MCF 10A (cell line): ENCODE measurements around the gene MARCHF2. TPM values are rescaled to one million over a fixed set of nuclear protein-coding genes. Genes with fewer than 3 reads are reported as not detected.

Experiments
- BruUV-seq: library from RNA; stranded (reverse); fragments of 400-500 nt; replicated peaks from 2 replicates; lab custom pipeline; 2021; lab: Mats Ljungman, UMichigan
- CTCF ChIA-PET: fragments of 300-600 bp; sonication (Branson Sonifier 250); formaldehyde crosslinking; extraction: SDS; loops from one replicate; lab custom pipeline; 2021; ENCODE audit warnings: antibody characterized with exemption, inconsistent platforms; lab: Yijun Ruan, JAX
- POLR2A ChIA-PET: fragments of 300-600, 350-650 bp; sonication (Branson Sonifier 250); formaldehyde crosslinking; extraction: SDS; loops from one replicate; lab custom pipeline; 2020; ENCODE audit warnings: antibody characterized with exemption, inconsistent platforms; lab: Yijun Ruan, JAX
- DNase-seq: peaks from one replicate; pipeline ENCODE4 v3.0.0-alpha.2; 2018; ENCODE audit not compliant: unreplicated experiment
- H3K27ac Mint-ChIP-seq: one replicate; pipeline ENCODE4 v1.8.0; 2022; ENCODE audit warnings: mild to moderate bottlenecking, low read depth, mixed read lengths; ENCODE audit not compliant: unreplicated experiment
- H3K27me3 Mint-ChIP-seq: one replicate; pipeline ENCODE4 v1.8.0; 2022; ENCODE audit warnings: mixed read lengths; ENCODE audit not compliant: insufficient read depth, unreplicated experiment
- H3K36me3 Mint-ChIP-seq: one replicate; pipeline ENCODE4 v1.8.0; 2022; ENCODE audit warnings: mild to moderate bottlenecking, moderate library complexity, mixed read lengths; ENCODE audit not compliant: insufficient read depth, unreplicated experiment
- H3K4me1 Mint-ChIP-seq: one replicate; pipeline ENCODE4 v1.8.0; 2022; ENCODE audit warnings: mixed read lengths; ENCODE audit not compliant: insufficient read depth, unreplicated experiment
- H3K4me3 Mint-ChIP-seq: one replicate; pipeline ENCODE4 v1.8.0; 2022; ENCODE audit warnings: mild to moderate bottlenecking, moderate library complexity, mixed read lengths; ENCODE audit not compliant: unreplicated experiment
- H3K9me3 Mint-ChIP-seq: one replicate; pipeline ENCODE4 v1.8.0; 2022; ENCODE audit warnings: mixed read lengths; ENCODE audit not compliant: unreplicated experiment
- intact Hi-C: fragments of 100-400 bp; cut with micrococcal nuclease; formaldehyde crosslinking; loops from 2 replicates; pipeline ENCODE4 v1.14.1; 2022
- total RNA-seq: library from RNA; stranded (reverse); gene quantifications from 2 replicates; pipeline ENCODE4 v1.2.3, GENCODE V29; 2022
- TF ChIP-seq, protein P1 (sequence below): fragments of 200-600 bp; IDR thresholded peaks from one replicate; pipeline ENCODE4 v1.8.0; 2022; ENCODE audit warnings: antibody characterized with exemption, mild to moderate bottlenecking; ENCODE audit not compliant: unreplicated experiment

The MARCHF2 gene
- total RNA-seq, 1 experiment from 2014 or later: 8.3 TPM

DNA sequence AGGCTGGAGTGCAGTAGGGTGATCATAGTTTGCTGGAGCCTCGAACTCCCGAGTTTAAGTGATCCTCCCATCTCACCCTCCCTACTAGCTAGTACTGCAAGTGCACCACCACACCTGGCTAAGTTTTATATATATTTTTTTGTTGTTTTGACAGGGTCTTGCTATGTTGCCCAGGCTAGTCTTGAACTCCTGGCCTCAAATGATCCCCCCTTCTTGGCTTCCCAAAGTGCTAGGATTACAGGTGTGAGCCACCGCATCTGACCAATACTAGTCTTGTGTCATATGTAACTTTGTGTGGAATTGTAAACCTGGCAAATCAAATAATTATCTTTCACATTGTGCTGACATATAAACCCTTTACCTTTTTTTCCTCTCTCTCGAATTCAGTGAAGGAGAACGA is 41.9 kb downstream of the MARCHF2 start:
- intact Hi-C loops: loop anchor here (10.0 kb wide), 1 partner anchor 100 kb away; no protein-coding TSS in a partner anchor
- BruUV-seq: no TSS peak
- TF ChIP-seq, protein P1, sequence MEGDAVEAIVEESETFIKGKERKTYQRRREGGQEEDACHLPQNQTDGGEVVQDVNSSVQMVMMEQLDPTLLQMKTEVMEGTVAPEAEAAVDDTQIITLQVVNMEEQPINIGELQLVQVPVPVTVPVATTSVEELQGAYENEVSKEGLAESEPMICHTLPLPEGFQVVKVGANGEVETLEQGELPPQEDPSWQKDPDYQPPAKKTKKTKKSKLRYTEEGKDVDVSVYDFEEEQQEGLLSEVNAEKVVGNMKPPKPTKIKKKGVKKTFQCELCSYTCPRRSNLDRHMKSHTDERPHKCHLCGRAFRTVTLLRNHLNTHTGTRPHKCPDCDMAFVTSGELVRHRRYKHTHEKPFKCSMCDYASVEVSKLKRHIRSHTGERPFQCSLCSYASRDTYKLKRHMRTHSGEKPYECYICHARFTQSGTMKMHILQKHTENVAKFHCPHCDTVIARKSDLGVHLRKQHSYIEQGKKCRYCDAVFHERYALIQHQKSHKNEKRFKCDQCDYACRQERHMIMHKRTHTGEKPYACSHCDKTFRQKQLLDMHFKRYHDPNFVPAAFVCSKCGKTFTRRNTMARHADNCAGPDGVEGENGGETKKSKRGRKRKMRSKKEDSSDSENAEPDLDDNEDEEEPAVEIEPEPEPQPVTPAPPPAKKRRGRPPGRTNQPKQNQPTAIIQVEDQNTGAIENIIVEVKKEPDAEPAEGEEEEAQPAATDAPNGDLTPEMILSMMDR: no peak
- Mint-ChIP-seq H3K4me3 (no peak overlapping the region), H3K4me1 (peaks cover 41% of the 10 kb centered on the region), H3K27ac (no peak overlapping the region), H3K9me3 (no peaks in the 10 kb centered on the region), H3K27me3 (no peaks in the 10 kb centered on the region), H3K36me3 (peaks cover 64% of the 10 kb centered on the region)
- DNase-seq: no peak
- CTCF ChIA-PET: no interaction called here
- POLR2A ChIA-PET: no interaction called here

DNA sequence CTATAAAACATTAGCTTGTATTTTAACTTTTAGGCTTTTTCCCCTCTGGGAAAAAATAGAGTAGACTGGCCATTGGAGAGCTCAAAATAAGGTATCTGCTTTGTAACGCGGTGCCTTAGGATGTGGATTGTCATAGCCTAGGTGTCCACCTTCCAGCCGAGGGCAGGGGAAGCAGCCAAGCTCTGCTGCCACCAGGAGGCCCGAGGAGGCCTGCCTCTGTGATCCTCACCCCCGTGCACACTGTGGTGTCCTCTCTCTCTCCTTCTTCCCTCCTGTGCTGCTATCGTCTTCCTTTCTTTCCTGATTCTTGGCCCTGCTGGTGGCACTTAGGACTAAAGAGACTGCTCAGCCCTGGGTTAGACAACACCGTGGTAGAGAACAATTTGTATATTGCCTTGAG is 43.0 kb downstream of the MARCHF2 start:
- no peak overlapping the region for H3K4me3 Mint-ChIP-seq
- POLR2A ChIA-PET: no interaction called here
- CTCF ChIA-PET: interaction anchor here (0.6 to 1.5 kb wide), 3 partner anchors 40 to 159 kb away, joined by 3 to 4 read pairs (median 3); no protein-coding TSS in a partner anchor
- no peaks in the 10 kb centered on the region for H3K9me3 Mint-ChIP-seq
- peaks cover 64% of the 10 kb centered on the region for H3K36me3 Mint-ChIP-seq
- no TSS peak for BruUV-seq
- peaks cover 47% of the 10 kb centered on the region for H3K4me1 Mint-ChIP-seq
- intact Hi-C loops: loop anchor here (10.0 kb wide), 1 partner anchor 101 kb away; no protein-coding TSS in a partner anchor
- no peaks in the 10 kb centered on the region for H3K27me3 Mint-ChIP-seq
- DNase-seq: peak; percentile 27
- TF ChIP-seq, protein P1: no peak
- H3K27ac Mint-ChIP-seq: no peak overlapping the region

DNA sequence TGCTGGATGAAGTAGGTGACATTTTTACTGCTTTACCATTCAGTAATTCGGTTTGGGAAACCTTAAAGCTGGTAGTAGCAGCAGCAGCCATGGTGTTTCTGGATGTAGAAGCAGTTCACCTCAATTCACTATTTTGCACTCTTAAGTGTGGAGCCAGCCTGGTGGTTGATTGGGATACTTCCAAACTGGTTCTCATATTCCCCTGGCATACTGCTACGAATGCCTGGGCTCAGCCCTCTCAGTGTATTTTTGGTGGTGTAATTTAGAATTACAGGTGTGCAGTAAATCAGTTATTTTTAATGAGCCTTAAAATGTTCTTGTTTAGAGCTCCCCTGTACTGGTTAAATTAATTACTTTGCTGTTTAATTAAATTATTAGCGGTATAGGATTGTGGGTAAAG is 44.1 kb downstream of the MARCHF2 start:
- H3K9me3 Mint-ChIP-seq: no peaks in the 10 kb centered on the region
- BruUV-seq: no TSS peak
- no peak overlapping the region for H3K27ac Mint-ChIP-seq
- no peaks in the 10 kb centered on the region for H3K27me3 Mint-ChIP-seq
- TF ChIP-seq, protein P1: no peak
- DNase-seq: no peak
- CTCF ChIA-PET: interaction anchor here (0.6 to 1.1 kb wide), 3 partner anchors 48 to 1858 kb away, joined by 3 to 5 read pairs (median 4); no protein-coding TSS in a partner anchor
- intact Hi-C loops: loop anchor here (10.0 kb wide), 1 partner anchor 102 kb away; no protein-coding TSS in a partner anchor
- H3K4me3 Mint-ChIP-seq: no peak overlapping the region
- H3K4me1 Mint-ChIP-seq: peaks cover 37% of the 10 kb centered on the region
- POLR2A ChIA-PET: interaction anchor here (1.6 kb wide), 1 partner anchor 13 kb away, joined by 3 read pairs; the partner anchor contains the start of gene HNRNPM
- H3K36me3 Mint-ChIP-seq: peaks cover 66% of the 10 kb centered on the region

DNA sequence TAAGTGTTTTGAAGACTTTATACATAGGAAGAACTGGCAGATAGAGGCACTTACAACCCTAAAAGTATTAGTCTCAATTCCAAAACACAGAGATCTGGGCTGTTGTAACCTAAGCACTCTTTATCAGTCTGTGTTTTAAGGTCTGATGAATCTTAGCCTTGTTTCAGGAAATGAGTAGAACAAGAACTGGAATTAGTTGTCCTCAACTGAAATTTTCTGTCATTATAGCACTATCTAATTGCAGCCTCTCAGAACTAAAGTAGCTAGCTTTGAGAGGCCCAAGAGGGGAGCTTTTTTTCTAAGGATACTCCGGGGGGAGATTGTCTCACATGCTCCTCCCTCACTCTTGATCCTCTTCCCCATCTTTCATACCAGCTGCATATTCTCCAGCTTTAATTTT is 44.7 kb downstream of the MARCHF2 start:
- peaks cover 63% of the 10 kb centered on the region for H3K36me3 Mint-ChIP-seq
- H3K4me3 Mint-ChIP-seq: no peak overlapping the region
- DNase-seq: no peak
- TF ChIP-seq, protein P1: no peak
- BruUV-seq: no TSS peak
- no peaks in the 10 kb centered on the region for H3K9me3 Mint-ChIP-seq
- peak overlapping the region; percentile 69 for H3K27ac Mint-ChIP-seq
- H3K4me1 Mint-ChIP-seq: peaks cover 38% of the 10 kb centered on the region
- CTCF ChIA-PET: interaction anchor here (0.7 to 1.1 kb wide), 3 partner anchors 48 to 110 kb away, joined by 3 to 5 read pairs (median 4); no protein-coding TSS in a partner anchor
- POLR2A ChIA-PET: interaction anchor here (1.6 kb wide), 1 partner anchor 13 kb away, joined by 3 read pairs; the partner anchor contains the start of gene HNRNPM
- H3K27me3 Mint-ChIP-seq: no peaks in the 10 kb centered on the region
- intact Hi-C loops: loop anchor here (10.0 kb wide), 1 partner anchor 103 kb away; no protein-coding TSS in a partner anchor
